T-helper 1 cell treated with Interleukin-12 subunit alpha and Interleukin-12 subunit beta and Interleukin-4 antibody, amounts not matched to agents 30 μg/mL and 1 μg/mL, for 36 hours (primary cell): ENCODE results near the gene EBF4.

ENCODE experiments used
- H3K27ac Mint-ChIP-seq: one replicate; pipeline ENCODE4 v1.8.0; 2021; ENCODE audit warnings: mild to moderate bottlenecking, mixed read lengths
- H3K27me3 Mint-ChIP-seq: one replicate; pipeline ENCODE4 v1.8.0; 2021; ENCODE audit warnings: low read depth, mixed read lengths
- H3K36me3 Mint-ChIP-seq: one replicate; pipeline ENCODE4 v1.8.0; 2021; ENCODE audit warnings: low read depth, mixed read lengths
- H3K4me1 Mint-ChIP-seq: one replicate; pipeline ENCODE4 v1.8.0; 2021; ENCODE audit warnings: low read depth, mixed read lengths
- H3K4me3 Mint-ChIP-seq: one replicate; pipeline ENCODE4 v1.8.0; 2021; ENCODE audit warnings: mild to moderate bottlenecking, moderate library complexity, mixed read lengths
- H3K9me3 Mint-ChIP-seq: one replicate; pipeline ENCODE4 v1.8.0; 2021; ENCODE audit warnings: mixed read lengths

EBF4 gene

GRCh38 chr20:2700913-2701620 lies 8.5 kb downstream of the EBF4 start:
- Mint-ChIP-seq H3K9me3 (no peaks in the 10 kb centered on the region), H3K4me3 (no peak overlapping the region), H3K4me1 (peaks cover 9% of the 10 kb centered on the region), H3K27me3 (peaks cover 7% of the 10 kb centered on the region), H3K27ac (no peak overlapping the region), H3K36me3 (no peaks in the 10 kb centered on the region)

- Mint-ChIP-seq H3K27me3 (peaks cover 4% of the 10 kb centered on the region), H3K27ac (no peak overlapping the region), H3K36me3 (no peaks in the 10 kb centered on the region), H3K4me3 (no peak overlapping the region), H3K4me1 (peaks cover 15% of the 10 kb centered on the region), H3K9me3 (no peaks in the 10 kb centered on the region)
Observed at GRCh38 chr20:2701671-2702081, 9.1 kb downstream of the EBF4 start.

DNA sequence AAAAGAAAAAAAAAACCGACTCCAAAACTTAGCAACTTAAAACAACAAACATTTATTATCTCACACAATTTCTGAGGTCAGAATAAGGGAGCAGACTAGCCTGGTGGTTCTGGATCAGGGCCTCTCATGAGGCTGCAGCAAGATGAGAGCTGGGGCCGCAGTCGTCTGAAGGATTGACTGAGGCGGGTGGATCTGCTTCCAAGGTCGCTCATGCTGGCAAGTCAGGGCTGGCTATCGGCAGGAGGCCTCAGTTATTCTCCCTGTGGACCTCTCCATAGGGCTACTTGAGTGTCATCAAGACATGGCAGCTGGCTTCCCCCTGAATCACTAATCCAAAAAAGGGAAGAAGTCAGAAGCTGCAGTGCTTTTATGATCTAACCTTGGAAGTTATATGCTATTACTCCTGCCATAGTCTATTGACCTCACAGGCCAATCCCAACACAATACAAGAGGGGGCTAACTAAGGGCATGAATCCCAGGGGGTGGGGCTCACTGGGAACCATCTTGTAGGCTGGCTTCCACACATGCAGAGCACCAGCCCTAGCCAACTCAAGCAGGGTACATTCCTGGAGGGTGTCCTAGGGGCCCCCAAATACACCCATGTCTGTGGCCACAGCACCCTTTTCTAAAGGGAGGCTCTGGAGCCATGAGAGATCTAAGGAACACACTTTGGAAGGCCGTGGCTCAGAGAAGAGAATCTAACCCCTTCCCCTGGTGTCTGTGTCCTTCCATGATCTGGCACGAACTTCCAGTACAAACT lies 11.3 kb downstream of the EBF4 start:
- Mint-ChIP-seq H3K36me3 (peaks cover 1% of the 10 kb centered on the region), H3K27ac (no peak overlapping the region), H3K9me3 (no peaks in the 10 kb centered on the region), H3K27me3 (no peaks in the 10 kb centered on the region), H3K4me3 (no peak overlapping the region), H3K4me1 (peaks cover 17% of the 10 kb centered on the region)

DNA sequence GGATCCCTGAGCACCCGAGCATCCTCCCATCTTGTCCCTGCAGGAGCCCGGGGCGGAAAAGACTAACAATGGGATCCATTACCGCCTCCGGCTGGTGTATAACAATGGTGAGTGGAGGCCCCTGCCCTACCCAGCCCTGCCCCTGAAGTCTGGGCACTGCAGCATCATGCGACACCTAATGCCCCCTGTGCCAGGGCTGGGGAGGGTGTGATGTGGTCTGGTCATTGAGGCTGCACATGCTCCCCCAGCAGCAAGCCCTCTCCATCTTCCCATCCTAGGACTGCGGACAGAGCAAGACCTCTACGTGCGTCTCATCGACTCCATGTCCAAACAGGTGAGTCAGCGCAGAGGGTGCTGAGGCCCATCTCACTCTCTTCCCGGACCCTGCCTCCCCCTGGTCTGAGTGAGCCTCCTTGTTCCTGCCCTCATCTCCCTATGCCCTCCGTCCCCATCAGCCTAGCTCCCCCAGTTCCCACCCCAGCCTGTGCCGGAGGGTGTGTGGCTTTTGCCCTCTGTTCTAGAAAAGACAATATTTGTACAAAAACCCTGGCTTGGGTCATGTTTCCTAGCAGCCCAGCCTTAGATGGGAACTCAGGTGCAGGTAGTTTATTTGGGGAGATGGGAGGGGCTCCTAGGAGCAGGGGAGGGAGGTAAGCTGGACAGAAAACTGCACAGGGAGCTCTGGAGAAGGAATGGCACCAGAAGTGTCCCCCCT lies 13.5 kb downstream of the EBF4 start:
- H3K27ac Mint-ChIP-seq, result peak overlapping the region; percentile 95
- H3K4me3 Mint-ChIP-seq, result peak overlapping the region; percentile 71
- no peaks in the 10 kb centered on the region for H3K27me3 Mint-ChIP-seq
- peaks cover 1% of the 10 kb centered on the region for H3K36me3 Mint-ChIP-seq
- no peaks in the 10 kb centered on the region for H3K9me3 Mint-ChIP-seq
- H3K4me1 Mint-ChIP-seq, result peaks cover 15% of the 10 kb centered on the region

- Mint-ChIP-seq H3K4me3 (peak overlapping the region; percentile 71), H3K9me3 (no peaks in the 10 kb centered on the region), H3K36me3 (peaks cover 1% of the 10 kb centered on the region), H3K27ac (peak overlapping the region; percentile 95), H3K4me1 (peaks cover 15% of the 10 kb centered on the region), H3K27me3 (no peaks in the 10 kb centered on the region)
Observed at GRCh38 chr20:2706688-2707352, 14.2 kb downstream of the EBF4 start.

- Mint-ChIP-seq H3K4me3 (peak overlapping the region; percentile 71), H3K36me3 (peaks cover 1% of the 10 kb centered on the region), H3K9me3 (no peaks in the 10 kb centered on the region), H3K27ac (peak overlapping the region; percentile 95), H3K27me3 (no peaks in the 10 kb centered on the region), H3K4me1 (peaks cover 15% of the 10 kb centered on the region)
Observed at GRCh38 chr20:2707353-2708072, 14.9 kb downstream of the EBF4 start.

DNA sequence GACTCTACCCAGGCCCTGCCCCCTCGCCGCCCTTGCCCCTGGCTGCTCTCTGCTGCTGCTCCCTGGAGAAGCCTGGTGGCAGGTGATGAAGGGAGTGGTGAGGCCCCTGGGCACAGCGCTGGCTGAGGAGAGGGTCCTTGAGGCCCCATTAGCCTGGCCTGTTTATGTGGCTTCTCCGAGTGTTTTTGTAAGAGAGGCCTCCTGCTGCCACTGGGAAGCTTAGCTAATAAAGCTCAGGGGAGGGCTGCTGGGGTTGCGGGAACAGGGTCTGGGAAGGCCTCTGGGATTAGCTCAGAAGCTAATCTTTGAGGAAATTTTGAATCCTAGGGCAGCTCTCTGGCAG lies 15.5 kb downstream of the EBF4 start:
- no peaks in the 10 kb centered on the region for H3K9me3 Mint-ChIP-seq
- H3K27ac Mint-ChIP-seq, result peak overlapping the region; percentile 18
- no peaks in the 10 kb centered on the region for H3K27me3 Mint-ChIP-seq
- H3K4me3 Mint-ChIP-seq, result no peak overlapping the region
- H3K36me3 Mint-ChIP-seq, result peaks cover 1% of the 10 kb centered on the region
- H3K4me1 Mint-ChIP-seq, result peaks cover 15% of the 10 kb centered on the region

DNA sequence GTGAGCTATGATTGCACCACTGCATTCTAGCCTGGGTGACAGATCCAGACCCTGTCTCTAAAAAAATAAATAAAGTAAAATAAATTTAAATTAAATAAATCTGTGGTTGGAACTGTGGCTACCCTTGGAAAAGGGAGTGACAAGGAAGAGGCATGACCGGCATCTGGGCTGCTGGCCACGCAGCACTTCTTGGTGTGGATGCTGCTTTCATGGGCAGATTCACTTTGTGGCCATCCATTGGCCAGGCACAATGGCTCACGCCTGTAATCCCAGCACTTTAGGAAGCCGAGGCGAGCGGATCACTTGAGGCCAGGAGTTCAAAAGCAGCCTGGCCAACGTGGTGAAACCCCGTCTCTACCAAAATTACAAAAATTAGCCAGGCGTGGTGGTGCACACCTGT lies 16.1 kb downstream of the EBF4 start:
- peaks cover 1% of the 10 kb centered on the region for H3K36me3 Mint-ChIP-seq
- H3K27me3 Mint-ChIP-seq, result no peaks in the 10 kb centered on the region
- H3K9me3 Mint-ChIP-seq, result no peaks in the 10 kb centered on the region
- H3K4me1 Mint-ChIP-seq, result peaks cover 15% of the 10 kb centered on the region
- H3K4me3 Mint-ChIP-seq, result no peak overlapping the region
- no peak overlapping the region for H3K27ac Mint-ChIP-seq

DNA sequence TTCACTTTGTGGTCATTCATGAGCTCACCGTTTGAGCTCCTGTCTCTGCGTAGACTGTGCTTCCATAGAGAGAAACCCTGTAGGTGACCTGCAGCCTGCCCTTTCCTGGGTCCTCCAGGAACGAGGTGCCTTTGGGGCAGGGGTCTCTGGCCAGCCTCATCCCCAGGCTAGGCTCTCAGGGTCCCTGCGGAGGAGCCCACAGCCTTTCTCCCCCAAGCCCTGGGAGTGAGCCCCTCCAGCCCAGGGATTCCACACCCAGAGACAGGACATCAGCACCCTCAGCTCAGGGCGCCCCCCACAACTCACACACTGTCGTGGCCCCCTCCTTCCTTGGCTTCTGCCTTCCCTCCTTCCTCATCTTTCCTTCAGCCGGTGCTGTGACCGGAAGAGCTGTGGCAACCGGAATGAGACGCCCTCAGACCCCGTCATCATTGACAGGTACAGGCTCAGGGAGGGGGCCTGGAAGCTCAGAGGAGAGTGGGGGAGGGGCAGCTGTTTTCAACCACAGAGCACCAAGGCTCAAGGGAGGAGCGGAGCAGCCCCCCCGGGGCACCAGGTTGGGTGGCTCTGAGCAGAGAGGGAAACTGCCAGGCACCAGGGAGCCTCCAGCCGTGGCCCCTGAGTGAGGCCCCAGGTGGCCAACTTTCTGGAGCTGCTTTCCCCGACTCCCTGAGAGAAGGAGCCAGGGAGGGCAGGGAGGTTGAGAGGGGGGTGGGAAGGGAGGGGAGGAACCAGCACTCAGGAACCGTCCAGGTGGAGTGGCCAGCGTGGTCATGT lies 16.8 kb downstream of the EBF4 start:
- H3K27me3 Mint-ChIP-seq, result no peaks in the 10 kb centered on the region
- peaks cover 15% of the 10 kb centered on the region for H3K4me1 Mint-ChIP-seq
- no peak overlapping the region for H3K4me3 Mint-ChIP-seq
- no peaks in the 10 kb centered on the region for H3K9me3 Mint-ChIP-seq
- H3K27ac Mint-ChIP-seq, result no peak overlapping the region
- peaks cover 1% of the 10 kb centered on the region for H3K36me3 Mint-ChIP-seq

DNA sequence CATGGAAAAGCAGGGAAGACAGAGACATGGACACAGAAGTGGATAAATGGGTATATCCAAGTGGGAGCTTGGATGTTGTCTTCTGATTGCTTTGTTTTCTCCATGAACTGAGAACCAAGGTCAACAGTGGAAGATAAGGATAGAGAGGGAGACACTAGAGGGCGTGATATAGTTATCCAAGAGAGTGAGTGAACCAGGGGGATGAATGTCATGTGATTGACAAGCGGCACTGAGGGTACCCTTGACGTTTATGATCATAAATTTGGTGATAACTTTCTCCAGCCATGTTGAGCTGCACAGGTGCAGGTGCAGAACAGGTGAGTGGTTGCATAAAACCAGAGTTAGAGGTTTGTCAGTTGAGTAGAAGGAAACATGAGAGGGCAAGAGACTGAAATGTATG lies 20.7 kb downstream of the EBF4 start:
- no peak overlapping the region for H3K4me3 Mint-ChIP-seq
- H3K27ac Mint-ChIP-seq, result no peak overlapping the region
- H3K9me3 Mint-ChIP-seq, result no peaks in the 10 kb centered on the region
- peaks cover 1% of the 10 kb centered on the region for H3K36me3 Mint-ChIP-seq
- H3K4me1 Mint-ChIP-seq, result no peaks in the 10 kb centered on the region
- H3K27me3 Mint-ChIP-seq, result peaks cover 3% of the 10 kb centered on the region

- Mint-ChIP-seq H3K4me1 (peaks cover 9% of the 10 kb centered on the region), H3K36me3 (peaks cover 27% of the 10 kb centered on the region), H3K27me3 (peaks cover 22% of the 10 kb centered on the region), H3K4me3 (peak overlapping the region; percentile 21), H3K9me3 (peaks cover 27% of the 10 kb centered on the region), H3K27ac (peak overlapping the region; percentile 69)
Observed at GRCh38 chr20:2729251-2729713, 36.7 kb downstream of the EBF4 start.

GRCh38 chr20:2729791-2730190 lies 37.2 kb downstream of the EBF4 start:
- Mint-ChIP-seq H3K27me3 (peaks cover 22% of the 10 kb centered on the region), H3K4me3 (no peak overlapping the region), H3K36me3 (peaks cover 27% of the 10 kb centered on the region), H3K4me1 (peaks cover 13% of the 10 kb centered on the region), H3K9me3 (peaks cover 30% of the 10 kb centered on the region), H3K27ac (peak overlapping the region; percentile 69)

DNA sequence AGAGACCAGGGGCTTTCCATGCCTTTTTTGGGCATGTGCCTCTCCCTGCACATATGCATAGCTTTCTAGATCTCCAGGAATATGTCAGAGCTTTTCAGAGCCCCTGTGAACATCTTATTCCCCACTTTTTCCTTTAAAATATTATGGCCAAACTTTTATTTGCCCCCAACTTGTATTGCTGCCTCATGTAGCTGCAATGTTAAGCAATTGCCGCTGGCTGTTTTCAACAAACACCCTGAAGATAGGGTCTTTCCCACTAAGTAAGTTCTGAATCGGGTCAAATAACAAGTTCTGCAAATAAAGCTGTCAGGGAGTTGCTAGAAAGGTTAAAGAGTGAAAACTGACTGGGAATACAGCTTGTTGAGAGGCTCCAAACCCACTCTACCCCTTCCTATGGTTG lies 42.3 kb downstream of the EBF4 start:
- no peak overlapping the region for H3K27ac Mint-ChIP-seq
- peaks cover 13% of the 10 kb centered on the region for H3K4me1 Mint-ChIP-seq
- peaks cover 19% of the 10 kb centered on the region for H3K36me3 Mint-ChIP-seq
- H3K27me3 Mint-ChIP-seq, result peaks cover 7% of the 10 kb centered on the region
- H3K4me3 Mint-ChIP-seq, result no peak overlapping the region
- H3K9me3 Mint-ChIP-seq, result peaks cover 30% of the 10 kb centered on the region
